Upper lobe of right lung (tissue), 1 donor: Measurements from ENCODE around the gene CUX1. TPM values are rescaled to one million over a fixed set of nuclear protein-coding genes. Genes with fewer than 3 reads are reported as not detected.

Source experiments
- ATAC-seq: fragments of 200-7000 bp; cut with Tn5 transposase; one replicate; pipeline ENCODE4 v1.9.1; 2020; ENCODE audit warnings: mild to moderate bottlenecking, moderate library complexity
- DNase-seq: peaks from one replicate; pipeline ENCODE4 v3.0.0-alpha.2; 2020
- H3K27ac ChIP-seq: fragments of 200-600 bp; one replicate; pipeline ENCODE4 v1.8.0; 2022
- H3K27me3 ChIP-seq: fragments of 200-600 bp; one replicate; pipeline ENCODE4 v1.8.0; 2022; ENCODE audit warnings: mild to moderate bottlenecking
- H3K36me3 ChIP-seq: fragments of 200-600 bp; one replicate; pipeline ENCODE4 v1.8.0; 2022
- H3K4me1 ChIP-seq: fragments of 200-600 bp; one replicate; pipeline ENCODE4 v1.8.0; 2022
- H3K4me3 ChIP-seq: fragments of 200-600 bp; one replicate; pipeline ENCODE4 v1.8.0; 2022; ENCODE audit warnings: mild to moderate bottlenecking
- H3K9me3 ChIP-seq: fragments of 200-600 bp; one replicate; pipeline ENCODE4 v1.8.0; 2022
- intact Hi-C: fragments of 100-400 bp; cut with DNase I; formaldehyde crosslinking; loops from one replicate; pipeline ENCODE4 v1.11.0; 2022
- total RNA-seq: library from RNA; stranded (reverse); fragmentation: NEBNext Ultra II Directional; extraction: Animal tissue kit (Norgen Biotek cat#: 25700); gene quantifications from one replicate; pipeline ENCODE4 v1.2.1, GENCODE V29; 2021
- TF ChIP-seq, protein P1 (sequence below): fragments of 200-600 bp; IDR thresholded peaks from one replicate; pipeline ENCODE4 v1.8.0; 2022; ENCODE audit warnings: antibody characterized with exemption
- donor health status: DM: no; HTN: yes; CAD: no; lungs with severe emphysema.

The CUX1 gene
- total RNA-seq, 1 donor from 2014 or later, result 132 TPM

DNA sequence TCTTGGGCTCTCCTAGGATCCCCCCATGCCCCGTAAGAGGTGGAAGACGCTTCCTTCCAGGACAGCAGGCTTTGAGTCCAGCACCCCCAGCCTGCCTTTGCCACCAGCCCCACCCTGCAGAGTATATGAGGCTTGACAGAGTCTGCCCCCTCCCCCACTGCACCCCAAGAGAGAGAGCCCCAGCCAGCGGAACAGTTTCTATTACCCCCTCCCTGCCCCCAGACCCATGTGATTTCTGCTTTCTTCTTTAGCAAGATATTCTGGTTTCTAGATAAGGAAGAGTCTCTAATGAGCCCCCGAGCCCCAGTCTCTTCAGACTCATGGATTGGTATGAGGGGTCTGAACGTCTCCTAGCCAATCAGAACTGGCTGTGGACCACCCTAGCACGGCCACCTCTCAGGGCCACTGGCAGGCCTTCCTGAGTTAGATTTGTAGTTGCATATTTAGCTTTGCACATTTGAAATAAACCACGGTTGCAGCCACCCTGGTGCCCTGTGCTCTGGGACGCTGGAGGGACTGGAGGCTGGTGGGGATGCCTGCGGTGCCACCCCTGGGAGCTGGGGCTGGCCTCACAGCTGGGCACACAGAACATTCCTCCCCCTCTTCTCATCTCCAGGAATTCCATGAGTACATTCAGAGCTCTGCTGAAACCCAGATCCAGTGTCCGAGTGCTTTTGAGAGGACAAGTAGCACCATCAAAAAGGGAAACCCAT lies 466.2 kb downstream of the CUX1 start:
- Histone ChIP-seq H3K4me3 (no peak overlapping the region), H3K27me3 (no peaks in the 10 kb centered on the region), H3K27ac (no peak overlapping the region), H3K9me3 (no peaks in the 10 kb centered on the region), H3K36me3 (no peaks in the 10 kb centered on the region), H3K4me1 (peaks cover 27% of the 10 kb centered on the region)
- intact Hi-C loops, result loop anchor here (5.0 kb wide), 1 partner anchor 109 kb away; no protein-coding TSS in a partner anchor
- ATAC-seq (no peak), DNase-seq (no peak)
- TF ChIP-seq, protein P1, sequence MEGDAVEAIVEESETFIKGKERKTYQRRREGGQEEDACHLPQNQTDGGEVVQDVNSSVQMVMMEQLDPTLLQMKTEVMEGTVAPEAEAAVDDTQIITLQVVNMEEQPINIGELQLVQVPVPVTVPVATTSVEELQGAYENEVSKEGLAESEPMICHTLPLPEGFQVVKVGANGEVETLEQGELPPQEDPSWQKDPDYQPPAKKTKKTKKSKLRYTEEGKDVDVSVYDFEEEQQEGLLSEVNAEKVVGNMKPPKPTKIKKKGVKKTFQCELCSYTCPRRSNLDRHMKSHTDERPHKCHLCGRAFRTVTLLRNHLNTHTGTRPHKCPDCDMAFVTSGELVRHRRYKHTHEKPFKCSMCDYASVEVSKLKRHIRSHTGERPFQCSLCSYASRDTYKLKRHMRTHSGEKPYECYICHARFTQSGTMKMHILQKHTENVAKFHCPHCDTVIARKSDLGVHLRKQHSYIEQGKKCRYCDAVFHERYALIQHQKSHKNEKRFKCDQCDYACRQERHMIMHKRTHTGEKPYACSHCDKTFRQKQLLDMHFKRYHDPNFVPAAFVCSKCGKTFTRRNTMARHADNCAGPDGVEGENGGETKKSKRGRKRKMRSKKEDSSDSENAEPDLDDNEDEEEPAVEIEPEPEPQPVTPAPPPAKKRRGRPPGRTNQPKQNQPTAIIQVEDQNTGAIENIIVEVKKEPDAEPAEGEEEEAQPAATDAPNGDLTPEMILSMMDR, result no peak

DNA sequence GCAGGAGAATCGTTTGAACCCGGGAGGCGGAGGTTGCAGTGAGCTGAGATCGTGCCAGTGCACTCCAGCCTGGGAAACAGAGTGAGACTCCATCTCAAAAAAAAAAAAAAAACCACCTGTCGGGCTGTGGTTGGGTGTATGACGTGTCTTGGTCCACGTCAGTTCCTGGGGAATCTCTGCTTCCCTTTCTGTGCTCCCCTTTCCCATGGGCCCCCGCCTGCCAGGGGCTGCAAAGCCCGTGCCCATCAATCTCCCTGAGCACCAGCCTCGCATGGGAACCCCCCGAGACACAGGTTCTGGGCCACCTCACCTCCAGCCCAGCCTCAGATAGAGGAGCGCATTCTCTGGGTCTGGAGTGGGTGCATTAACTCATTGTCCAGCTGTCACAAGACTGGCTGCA lies 467.0 kb downstream of the CUX1 start:
- no peaks in the 10 kb centered on the region for H3K9me3 ChIP-seq
- peaks cover 25% of the 10 kb centered on the region for H3K4me1 ChIP-seq
- TF ChIP-seq, protein P1, result no peak
- no peaks in the 10 kb centered on the region for H3K36me3 ChIP-seq
- DNase-seq (no peak), ATAC-seq (no peak)
- H3K27ac ChIP-seq, result no peak overlapping the region
- H3K27me3 ChIP-seq, result no peaks in the 10 kb centered on the region
- H3K4me3 ChIP-seq, result no peak overlapping the region
- intact Hi-C loops, result loop anchor here (5.0 kb wide), 1 partner anchor 108 kb away; no protein-coding TSS in a partner anchor

DNA sequence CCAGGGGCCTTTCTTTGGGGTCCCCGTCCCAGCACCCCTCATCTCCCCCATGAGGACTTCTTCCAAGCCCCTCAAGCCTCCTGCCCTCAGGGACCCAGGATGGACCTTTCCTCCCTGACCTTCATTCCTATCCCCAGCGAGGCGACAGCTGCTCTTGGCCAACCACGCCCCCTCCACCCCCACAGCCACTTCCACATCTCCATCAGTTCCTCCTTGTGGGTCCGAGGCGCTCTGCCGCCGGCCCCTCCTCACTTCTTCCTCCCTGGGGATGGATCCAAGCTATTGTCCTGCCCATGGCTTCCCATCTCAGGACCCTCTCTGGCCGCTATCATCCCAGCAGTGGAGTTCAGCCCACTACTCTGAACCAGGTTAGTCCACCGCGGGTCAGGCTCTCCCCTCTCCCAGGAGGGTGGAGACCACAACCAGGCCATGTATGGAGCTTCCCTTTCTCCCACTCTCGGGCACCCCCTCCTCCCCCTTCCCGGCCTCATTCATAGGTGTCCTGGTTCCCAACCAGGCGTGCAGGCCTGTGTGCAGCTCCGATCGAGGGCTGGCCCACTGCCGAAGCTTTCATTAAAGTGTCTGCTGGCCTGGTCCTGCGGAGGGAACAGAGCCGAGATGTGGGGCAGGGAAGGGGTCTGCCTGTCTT lies 467.6 kb downstream of the CUX1 start:
- TF ChIP-seq, protein P1, result no peak
- Histone ChIP-seq H3K4me1 (peaks cover 22% of the 10 kb centered on the region), H3K4me3 (peak overlapping the region; percentile 79), H3K27ac (peak overlapping the region; percentile 96), H3K27me3 (no peaks in the 10 kb centered on the region), H3K36me3 (no peaks in the 10 kb centered on the region), H3K9me3 (no peaks in the 10 kb centered on the region)
- DNase-seq, result peak; percentile 89
- intact Hi-C loops, result loop anchor here (5.0 kb wide), 1 partner anchor 107 kb away; no protein-coding TSS in a partner anchor
- peak; percentile 40 for ATAC-seq

DNA sequence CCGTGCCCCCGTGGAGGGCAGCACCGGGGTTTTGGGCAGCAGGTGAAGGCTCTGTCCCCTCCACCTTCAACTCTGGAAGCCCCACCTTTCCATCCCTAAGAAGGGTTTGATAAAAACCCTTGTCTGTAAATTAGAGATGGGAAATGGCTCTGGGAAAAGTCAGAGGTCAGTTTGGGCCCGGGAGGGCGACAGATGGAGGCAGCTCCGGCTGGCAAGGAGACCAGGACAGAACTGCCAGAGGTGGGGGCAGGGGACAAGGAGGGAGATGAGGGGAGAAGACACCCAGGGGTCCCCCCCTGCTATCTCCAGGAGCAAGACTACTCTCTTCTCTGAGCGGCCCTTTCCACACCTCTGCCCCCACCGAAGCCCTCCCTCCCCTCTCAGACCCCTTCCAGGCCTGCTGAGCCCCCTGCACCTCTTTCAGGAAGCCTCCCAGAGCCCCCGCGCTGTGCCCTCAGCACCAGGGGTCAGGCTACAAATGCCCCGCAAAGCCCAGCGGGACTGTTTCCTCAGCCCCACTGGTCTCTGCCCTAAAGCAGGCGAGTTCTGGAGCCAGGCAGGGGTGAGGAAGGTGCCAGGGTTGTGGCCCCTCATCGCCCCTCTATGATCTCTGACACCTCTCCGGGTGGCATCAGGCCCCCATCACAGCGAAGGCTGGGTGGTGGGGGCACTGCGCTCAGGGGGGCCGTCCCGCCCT lies 468.3 kb downstream of the CUX1 start:
- TF ChIP-seq, protein P1, result no peak
- Histone ChIP-seq H3K27ac (peak overlapping the region; percentile 96), H3K9me3 (no peaks in the 10 kb centered on the region), H3K27me3 (no peaks in the 10 kb centered on the region), H3K4me1 (peaks cover 22% of the 10 kb centered on the region), H3K4me3 (peak overlapping the region; percentile 79), H3K36me3 (no peaks in the 10 kb centered on the region)
- ATAC-seq, result peak; percentile 9
- intact Hi-C loops, result no loop called here
- DNase-seq, result no peak

DNA sequence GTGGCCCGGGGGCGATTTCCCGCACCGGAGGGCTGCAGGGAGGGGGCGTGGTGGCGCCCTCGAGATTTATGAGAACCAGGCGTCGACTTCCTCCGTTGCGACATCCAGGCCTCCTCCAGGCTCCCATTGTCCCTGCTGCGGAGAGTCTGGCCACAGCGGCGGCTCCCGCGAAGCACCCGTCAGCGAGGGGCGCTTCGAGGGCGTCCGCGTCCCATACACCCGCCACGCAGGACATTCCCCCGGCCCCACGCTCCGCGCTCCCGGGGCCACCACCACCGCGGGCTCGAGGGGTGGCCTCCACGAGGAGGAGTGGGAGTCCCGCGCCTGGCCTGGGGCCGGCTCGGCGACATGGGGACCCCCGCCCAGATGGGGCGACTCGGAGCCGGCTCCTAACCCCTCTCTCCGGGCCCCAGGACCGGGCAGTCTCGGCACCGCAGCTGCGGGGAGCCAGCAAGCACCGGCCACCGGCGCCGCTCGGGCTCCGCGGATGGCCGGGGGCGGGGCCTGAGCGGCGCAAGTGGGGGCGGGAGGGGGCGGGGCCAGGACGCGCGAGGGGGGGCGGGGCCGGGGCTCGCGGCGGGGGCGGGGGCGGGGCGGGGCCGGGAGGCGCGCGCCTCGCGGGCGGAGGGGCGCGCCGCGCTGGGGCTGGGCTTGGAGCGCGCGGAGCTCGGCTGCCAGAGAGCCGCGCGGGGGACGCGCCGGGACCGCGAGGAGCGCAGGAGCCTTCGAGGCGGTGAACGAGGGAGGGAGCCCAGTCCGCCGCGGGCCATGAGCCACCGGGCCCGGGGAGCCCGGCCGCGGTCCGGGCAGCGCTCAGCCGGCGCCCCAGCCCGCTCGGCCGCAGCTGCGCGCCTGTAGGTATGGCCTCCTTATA lies 469.0 kb downstream of the CUX1 start, which contains the start of gene SH2B2:
Gene SH2B2, plus strand, starts transcription at position 632 of the 874 bp plus-strand sequence. CDS start 13,683 bp downstream, outside the sequence.
- DNase-seq (peak; percentile 91), ATAC-seq (peak; percentile 76)
- TF ChIP-seq, protein P1, result no peak
- H3K4me1 ChIP-seq, result peaks cover 22% of the 10 kb centered on the region
- H3K27me3 ChIP-seq, result no peaks in the 10 kb centered on the region
- peak within 1 kb of the TSS; percentile 96 for H3K27ac ChIP-seq
- H3K4me3 ChIP-seq, result peak within 1 kb of the TSS; percentile 81
- intact Hi-C loops, result no loop called here
- H3K36me3 ChIP-seq, result no peaks in the 10 kb centered on the region
- H3K9me3 ChIP-seq, result no peaks in the 10 kb centered on the region
